H1 (cell line): ENCODE measurements around the gene BTNL8. TPM values are rescaled to one million over a fixed set of nuclear protein-coding genes. Genes with fewer than 3 reads are reported as not detected.

ENCODE experiments used
- CHD7 ChIP-seq: fragments of 300-600 bp; sonication (generic); IDR thresholded peaks from 2 replicates; pipeline ENCODE4 v1.7.1; 2012; ENCODE audit warnings: low read length, moderate library complexity, mild to moderate bottlenecking, inconsistent platforms; ENCODE audit not compliant: insufficient replicate concordance
- E2F6 ChIP-seq: IDR thresholded peaks from 2 replicates; pipeline ENCODE4 v1.6.1; 2012; ENCODE audit warnings: inconsistent platforms
- MAFK ChIP-seq: IDR thresholded peaks from 2 replicates; pipeline ENCODE4 v1.6.1; 2012; ENCODE audit warnings: low read depth, mild to moderate bottlenecking, improper control_type of control experiment, low read length
- SAP30 ChIP-seq: fragments of 300-600 bp; sonication (generic); IDR thresholded peaks from 2 replicates; pipeline ENCODE4 v1.7.1; 2012; ENCODE audit warnings: low read length, moderate library complexity, mild to moderate bottlenecking, inconsistent platforms; ENCODE audit not compliant: insufficient read depth, insufficient replicate concordance
- polyA plus RNA-seq, 7 experiments: library from polyadenylated mRNA; depleted of rRNA in 3 of 7; stranded (reverse) in 5 of 7; unstranded in 2 of 7; fragments of >200 nt in 5 of 7; fragments of 200-250 nt in 2 of 7; gene quantifications; 1 replicate in 5 of 7; 2 replicates in 1 of 7; 4 replicates in 1 of 7; pipeline versions ENCODE4 v1.2.1 to v1.2.3, GENCODE V29; 2011 to 2013; ENCODE audit warnings: missing spikeins in 2 of 7, mixed read lengths in 2 of 7
- total RNA-seq: library from RNA; stranded (reverse); fragmentation: NEBNext Ultra II Directional; extraction: Animal tissue kit (Norgen Biotek cat#: 25700); gene quantifications from 2 replicates; pipeline ENCODE4 v1.2.1, GENCODE V29; 2021

Gene BTNL8
- total and polyA plus RNA-seq, 2 of the 8 experiments (the other 6 are each of a cell fraction or from before 2014, with no cell fraction given), result 0.32 to 0.48 TPM

GRCh38 chr5:180873615-180874520 lies 25.1 kb upstream of the BTNL8 start (continued):
- TF ChIP-seq CHD7 (no peak), E2F6 (0 out of 2 replicates have a peak, but pooled peaks have one; percentile 11), SAP30 (no peak), MAFK (peak; percentile 68)
